ENCODE measurements around the gene WDR86.

The WDR86 gene

DNA sequence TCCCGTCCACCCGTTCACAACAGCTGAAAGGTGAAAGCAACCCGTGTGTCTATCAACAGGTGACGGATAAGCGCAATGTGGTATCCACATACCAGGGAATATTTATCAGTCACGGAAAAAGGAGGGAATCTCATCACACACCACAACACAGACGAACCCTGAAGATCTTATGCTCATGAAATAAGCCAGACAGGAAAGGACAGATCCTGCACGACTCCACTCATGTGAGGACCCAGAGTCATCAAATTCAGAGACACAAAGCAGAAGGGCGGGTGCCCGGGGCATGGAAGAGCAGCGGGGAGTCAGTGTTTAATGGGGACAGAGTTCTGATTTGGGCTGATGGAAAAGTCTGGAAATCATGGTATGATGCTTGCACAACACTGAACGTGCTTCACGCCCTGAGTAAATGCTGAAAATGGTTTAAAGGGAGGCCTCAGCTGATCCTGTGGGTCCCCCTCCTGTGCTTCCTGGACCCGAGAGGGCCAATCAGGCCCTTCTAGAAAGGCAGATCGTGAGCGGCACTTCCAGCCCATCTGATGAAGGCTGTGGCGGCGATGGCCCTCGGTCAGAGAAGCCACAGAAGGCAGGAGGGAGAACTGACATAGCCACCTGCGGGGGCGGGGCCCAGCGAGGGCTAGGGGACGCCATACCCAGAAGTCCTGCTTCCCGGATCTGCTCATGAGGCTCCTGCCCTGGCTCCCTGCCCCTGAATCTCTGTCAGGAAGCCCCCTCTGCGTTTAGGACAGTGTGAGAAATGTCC lies 19.1 kb downstream of the WDR86 start:
- H3K9ac ChIP-seq (ENCODE audit: low read length), result no peak overlapping the region
- no peak overlapping the region for H2AFZ ChIP-seq (ENCODE audit: low read length)
- H3K27ac ChIP-seq (ENCODE audit: low read length), result no peak overlapping the region
- TF ChIP-seq EZH2 (optimal IDR thresholded peaks at IDR 0.05; ENCODE audit: low read depth, low read length), result no peak
- TF ChIP-seq EZH2phosphoT487 (IDR thresholded peaks at IDR 0.05; ENCODE audit: low read length), result no peak
- TF ChIP-seq, protein P1, sequence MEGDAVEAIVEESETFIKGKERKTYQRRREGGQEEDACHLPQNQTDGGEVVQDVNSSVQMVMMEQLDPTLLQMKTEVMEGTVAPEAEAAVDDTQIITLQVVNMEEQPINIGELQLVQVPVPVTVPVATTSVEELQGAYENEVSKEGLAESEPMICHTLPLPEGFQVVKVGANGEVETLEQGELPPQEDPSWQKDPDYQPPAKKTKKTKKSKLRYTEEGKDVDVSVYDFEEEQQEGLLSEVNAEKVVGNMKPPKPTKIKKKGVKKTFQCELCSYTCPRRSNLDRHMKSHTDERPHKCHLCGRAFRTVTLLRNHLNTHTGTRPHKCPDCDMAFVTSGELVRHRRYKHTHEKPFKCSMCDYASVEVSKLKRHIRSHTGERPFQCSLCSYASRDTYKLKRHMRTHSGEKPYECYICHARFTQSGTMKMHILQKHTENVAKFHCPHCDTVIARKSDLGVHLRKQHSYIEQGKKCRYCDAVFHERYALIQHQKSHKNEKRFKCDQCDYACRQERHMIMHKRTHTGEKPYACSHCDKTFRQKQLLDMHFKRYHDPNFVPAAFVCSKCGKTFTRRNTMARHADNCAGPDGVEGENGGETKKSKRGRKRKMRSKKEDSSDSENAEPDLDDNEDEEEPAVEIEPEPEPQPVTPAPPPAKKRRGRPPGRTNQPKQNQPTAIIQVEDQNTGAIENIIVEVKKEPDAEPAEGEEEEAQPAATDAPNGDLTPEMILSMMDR (IDR thresholded peaks at IDR 0.05; ENCODE audit: low read length), result no peak
- DNase-seq, result no peak
- no peaks in the 10 kb centered on the region for H3K9me3 ChIP-seq (replicated peaks; ENCODE audit: insufficient read depth, low read length)
- no peaks in the 10 kb centered on the region for H3K79me2 ChIP-seq (ENCODE audit: low read length)
- no peaks in the 10 kb centered on the region for H4K20me1 ChIP-seq (ENCODE audit: insufficient read depth, low read length)
- H3K36me3 ChIP-seq (replicated peaks; ENCODE audit: insufficient read depth, low read length), result no peaks in the 10 kb centered on the region
- peaks cover 100% of the 10 kb centered on the region for H3K27me3 ChIP-seq (replicated peaks; ENCODE audit: insufficient read depth, low read length)
- H3F3A ChIP-seq (ENCODE audit: insufficient read depth, low read length), result no peaks in the 10 kb centered on the region
- H3K4me2 ChIP-seq (ENCODE audit: low read depth, low read length), result 0 out of 2 replicates have a peak overlapping the region, but pooled peaks have one; percentile 7
- H3K9me2 ChIP-seq (replicated peaks; ENCODE audit: insufficient read depth, low read length), result no peaks in the 10 kb centered on the region
- H3K4me3 ChIP-seq (ENCODE audit: low read length), result no peak overlapping the region
- H3K4me1 ChIP-seq (ENCODE audit: low read length), result peaks cover 7% of the 10 kb centered on the region

DNA sequence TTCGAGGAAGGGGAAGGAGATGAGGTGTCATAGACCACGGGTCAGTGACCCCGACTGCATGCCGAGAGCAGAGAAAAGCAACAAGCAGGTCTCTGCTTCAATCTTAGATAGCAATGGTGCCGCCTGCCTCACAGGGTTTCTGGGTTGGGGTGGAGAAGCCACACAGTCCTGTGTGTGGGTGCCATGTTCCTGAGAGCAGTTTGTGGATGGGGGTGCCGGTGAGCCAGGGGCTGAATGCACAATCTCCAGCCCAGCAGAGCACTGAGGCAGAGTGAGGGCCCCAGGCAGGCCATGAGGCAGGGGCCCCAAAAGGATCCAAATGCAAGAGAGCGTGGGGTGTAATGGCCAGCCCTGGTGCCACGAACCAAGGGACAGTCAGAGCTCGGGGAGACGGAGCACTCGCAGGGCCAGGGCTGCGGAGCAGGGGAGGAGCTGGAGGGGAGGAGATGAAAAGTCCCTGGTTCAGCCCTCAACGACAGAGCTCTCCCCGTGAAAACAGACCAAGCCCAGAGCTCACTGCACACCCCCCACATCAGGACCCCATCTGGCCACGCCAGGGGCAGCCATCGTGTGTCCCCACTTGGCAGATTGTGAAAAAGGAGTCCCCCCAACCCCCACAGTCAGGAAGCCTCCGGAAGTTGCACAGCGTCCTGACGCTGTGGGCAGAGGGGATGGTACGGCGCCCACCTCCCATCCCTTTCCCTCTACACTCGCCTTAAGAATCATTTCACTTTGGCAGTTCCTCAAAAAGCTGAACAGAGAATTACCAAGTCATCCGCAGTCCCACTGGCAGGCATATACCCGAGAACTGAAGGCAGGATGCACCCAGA lies 19.9 kb downstream of the WDR86 start:
- no peaks in the 10 kb centered on the region for H4K20me1 ChIP-seq (ENCODE audit: insufficient read depth, low read length)
- H3K9me2 ChIP-seq (replicated peaks; ENCODE audit: insufficient read depth, low read length), result no peaks in the 10 kb centered on the region
- H3K4me1 ChIP-seq (ENCODE audit: low read length), result peaks cover 7% of the 10 kb centered on the region
- H3K36me3 ChIP-seq (replicated peaks; ENCODE audit: insufficient read depth, low read length), result no peaks in the 10 kb centered on the region
- H3K4me3 ChIP-seq (ENCODE audit: low read length), result no peak overlapping the region
- TF ChIP-seq EZH2phosphoT487 (IDR thresholded peaks at IDR 0.05; ENCODE audit: low read length), result no peak
- TF ChIP-seq EZH2 (optimal IDR thresholded peaks at IDR 0.05; ENCODE audit: low read depth, low read length), result no peak
- TF ChIP-seq, protein P1 (IDR thresholded peaks at IDR 0.05; ENCODE audit: low read length), result no peak
- DNase-seq, result no peak
- H3K4me2 ChIP-seq (ENCODE audit: low read depth, low read length), result 0 out of 2 replicates have a peak overlapping the region, but pooled peaks have one; percentile 7
- no peaks in the 10 kb centered on the region for H3F3A ChIP-seq (ENCODE audit: insufficient read depth, low read length)
- no peak overlapping the region for H3K9ac ChIP-seq (ENCODE audit: low read length)
- no peaks in the 10 kb centered on the region for H3K79me2 ChIP-seq (ENCODE audit: low read length)
- H3K27me3 ChIP-seq (replicated peaks; ENCODE audit: insufficient read depth, low read length), result peaks cover 99% of the 10 kb centered on the region
- no peaks in the 10 kb centered on the region for H3K9me3 ChIP-seq (replicated peaks; ENCODE audit: insufficient read depth, low read length)
- H2AFZ ChIP-seq (ENCODE audit: low read length), result no peak overlapping the region
- H3K27ac ChIP-seq (ENCODE audit: low read length), result no peak overlapping the region

DNA sequence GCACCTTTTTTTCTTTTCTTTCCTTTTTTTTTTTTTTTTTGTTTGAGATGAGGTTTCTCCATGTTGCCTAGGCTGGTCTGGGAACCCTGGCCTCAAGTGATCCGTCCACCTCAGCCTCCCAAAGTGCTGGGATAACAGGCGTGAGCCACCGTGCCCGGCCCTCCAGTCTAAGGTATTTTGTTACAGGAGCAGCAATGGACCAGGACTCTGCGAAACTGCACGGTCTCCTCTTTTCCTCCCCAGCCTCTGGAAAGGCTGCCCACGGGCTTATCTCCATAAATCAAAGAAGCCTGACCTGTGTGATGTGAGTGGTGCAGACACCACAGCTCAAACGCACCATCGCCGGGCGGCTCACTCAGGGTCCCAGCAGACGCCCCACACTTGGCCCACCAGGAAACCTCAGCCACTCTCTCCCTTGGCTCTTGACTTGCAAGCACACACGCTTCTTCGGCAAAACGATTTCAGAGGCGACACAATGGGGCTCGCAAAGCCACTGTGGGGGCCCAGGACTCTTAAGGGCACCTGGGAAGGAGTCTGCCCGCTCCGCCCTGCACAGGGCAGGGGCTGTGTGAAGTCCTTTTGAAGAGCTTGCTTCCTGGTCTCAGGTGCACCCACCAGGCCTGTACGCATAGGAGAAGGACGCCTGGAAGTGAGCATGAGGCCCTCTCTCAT lies 20.6 kb downstream of the WDR86 start:
- Histone ChIP-seq H3K9me2 (replicated peaks; ENCODE audit: insufficient read depth, low read length) (no peaks in the 10 kb centered on the region), H3F3A (ENCODE audit: insufficient read depth, low read length) (no peaks in the 10 kb centered on the region), H3K4me3 (ENCODE audit: low read length) (no peak overlapping the region), H3K9me3 (replicated peaks; ENCODE audit: insufficient read depth, low read length) (no peaks in the 10 kb centered on the region), H2AFZ (ENCODE audit: low read length) (no peak overlapping the region), H3K79me2 (ENCODE audit: low read length) (no peaks in the 10 kb centered on the region), H3K4me2 (ENCODE audit: low read depth, low read length) (no peak overlapping the region), H3K9ac (ENCODE audit: low read length) (no peak overlapping the region), H3K27ac (ENCODE audit: low read length) (no peak overlapping the region), H3K4me1 (ENCODE audit: low read length) (peaks cover 7% of the 10 kb centered on the region), H3K27me3 (replicated peaks; ENCODE audit: insufficient read depth, low read length) (peaks cover 99% of the 10 kb centered on the region), H4K20me1 (ENCODE audit: insufficient read depth, low read length) (no peaks in the 10 kb centered on the region), H3K36me3 (replicated peaks; ENCODE audit: insufficient read depth, low read length) (no peaks in the 10 kb centered on the region)
- no peak for DNase-seq
- TF ChIP-seq EZH2phosphoT487 (IDR thresholded peaks at IDR 0.05; ENCODE audit: low read length), result no peak
- TF ChIP-seq, protein P1 (IDR thresholded peaks at IDR 0.05; ENCODE audit: low read length), result no peak
- no peak for TF ChIP-seq EZH2 (optimal IDR thresholded peaks at IDR 0.05; ENCODE audit: low read depth, low read length)

All from MM.1S (cell line).